Smooth muscle cell (in vitro differentiated cells): ENCODE measurements around the gene ASIP. TPM values are rescaled to one million over a fixed set of nuclear protein-coding genes. Genes with fewer than 3 reads are reported as not detected.

Experiments used
- polyA plus RNA-seq: library from polyadenylated mRNA; unstranded; fragments of >200 nt; fragmentation: Nextera tagmentation; extraction: Ambion mirVana; gene quantifications from 2 replicates; pipeline ENCODE4 v1.2.1, GENCODE V29; 2016
- total RNA-seq: library from RNA; depleted of rRNA; stranded (reverse); fragments of >200 nt; gene quantifications from 2 replicates; pipeline ENCODE4 v1.2.3, GENCODE V29; 2014

Gene ASIP
- total and polyA plus RNA-seq, 2 experiments from 2014 or later = not detected

Other genes with a start within 250 kb of the ASIP start
- gene RALY, start 247.5 kb upstream of the ASIP start, total RNA-seq = 95.8 and 99.7 TPM in 2 replicates
- 193 and 218 TPM in 2 replicates for gene RALY, start 247.5 kb upstream of the ASIP start, polyA plus RNA-seq
- 68.8 and 69.8 TPM in 2 replicates for gene EIF2S2, start 129.2 kb upstream of the ASIP start, total RNA-seq
- 38.2 and 38.6 TPM in 2 replicates for gene EIF2S2, start 129.2 kb upstream of the ASIP start, polyA plus RNA-seq
- 58.3 and 73.8 TPM in 2 replicates for gene AHCY, start 61.9 kb downstream of the ASIP start, total RNA-seq
- 36.2 and 39.4 TPM in 2 replicates for gene AHCY, start 61.9 kb downstream of the ASIP start, polyA plus RNA-seq
- gene ITCH, start 121.8 kb downstream of the ASIP start, total RNA-seq = 96.7 and 102 TPM in 2 replicates
- 21.9 and 22.7 TPM in 2 replicates for gene ITCH, start 121.8 kb downstream of the ASIP start, polyA plus RNA-seq